ENCODE measurements around the gene IMMP1L. TPM values are rescaled to one million over a fixed set of nuclear protein-coding genes. Genes with fewer than 3 reads are reported as not detected.

Gene IMMP1L, protein sequence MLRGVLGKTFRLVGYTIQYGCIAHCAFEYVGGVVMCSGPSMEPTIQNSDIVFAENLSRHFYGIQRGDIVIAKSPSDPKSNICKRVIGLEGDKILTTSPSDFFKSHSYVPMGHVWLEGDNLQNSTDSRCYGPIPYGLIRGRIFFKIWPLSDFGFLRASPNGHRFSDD
- total RNA-seq, result 3.8 and 7.3 TPM in 2 replicates

GRCh38 chr11:31509429-31510345, at the start of gene IMMP1L, which contains the start of gene ELP4:
Gene IMMP1L (minus strand): TSS chr11:31509622. CDS start chr11:31463276, 46,346 bp downstream.
Gene ELP4 (plus strand): TSS chr11:31509767. CDS start chr11:31509785, 18 bp downstream.

Other genes with a start within 250 kb of the IMMP1L start
- 0.32 and 0.34 TPM in 2 replicates for gene DCDC1, start 139.9 kb downstream of the IMMP1L start, total RNA-seq
- 11.7 and 13.9 TPM in 2 replicates for gene DNAJC24, start 139.8 kb downstream of the IMMP1L start, total RNA-seq
- gene ELP4, start 145 bp upstream of the IMMP1L start, total RNA-seq, result 11.1 and 11.5 TPM in 2 replicates

All from bronchial smooth muscle cell (primary cell).